Gastroesophageal sphincter (tissue), 4 donors: Measurements from ENCODE around the gene CBLL1. TPM values are rescaled to one million over a fixed set of nuclear protein-coding genes. Genes with fewer than 3 reads are reported as not detected.

ENCODE experiments used
- ATAC-seq: fragments of 150-250 bp; one replicate; pipeline ENCODE4 v1.9.1; 2016; ENCODE audit warnings: mild to moderate bottlenecking, moderate library complexity
- H3K27ac ChIP-seq, 4 donors: fragments of 200-600 bp; sonication (generic) in 3 of 4; 1 replicate in 3 of 4; 2 replicates in 1 of 4; pipeline ENCODE4 v1.5.1; 2016 to 2019
- H3K27me3 ChIP-seq: fragments of 200-600 bp; sonication (generic); one replicate; pipeline ENCODE4 v1.5.1; 2019
- H3K36me3 ChIP-seq, 2 donors: fragments of 200-600 bp; sonication (generic); one replicate each; pipeline ENCODE4 v1.5.1; 2019; ENCODE audit warnings: control low read depth in 1 of 2
- H3K4me1 ChIP-seq, 3 donors: fragments of 200-600 bp; sonication (generic); 1 replicate in 2 of 3; 2 replicates in 1 of 3; pipeline ENCODE4 v1.5.1; 2016 to 2019; ENCODE audit warnings: control low read depth in 2 of 3
- H3K4me3 ChIP-seq, 2 donors: fragments of 200-600 bp; sonication (generic); one replicate each; pipeline ENCODE4 v1.5.1; 2019; ENCODE audit warnings: mild to moderate bottlenecking in 1 of 2, moderate library complexity in 1 of 2
- H3K9me3 ChIP-seq, 3 donors: fragments of 200-600 bp; sonication (generic); one replicate each; pipeline ENCODE4 v1.5.1; 2017 to 2019; ENCODE audit warnings: control low read depth in 2 of 3
- EP300 ChIP-seq: sonication (generic); formaldehyde crosslinking; IDR thresholded peaks from one replicate; pipeline ENCODE4 v1.6.1; 2017; ENCODE audit warnings: antibody characterized with exemption, mild to moderate bottlenecking
- POLR2A ChIP-seq, 2 donors: fragments of 450-650 bp; IDR thresholded peaks; one replicate each; pipeline ENCODE4 v1.6.1; 2017; ENCODE audit warnings: antibody characterized with exemption in 2 of 2, mild to moderate bottlenecking in 2 of 2, moderate library complexity in 1 of 2
- POLR2AphosphoS5 ChIP-seq: sonication (generic); formaldehyde crosslinking; IDR thresholded peaks from one replicate; pipeline ENCODE4 v1.6.1; 2017; ENCODE audit warnings: antibody characterized with exemption
- WGBS, 2 donors: methylation state at CpG; one replicate each; pipeline ENCODE4 v1.1.5; 2018; ENCODE audit warnings: low coverage in 1 of 2; 5-methylcytosine and 5-hydroxymethylcytosine counted together
- total RNA-seq, 4 donors: library from RNA; depleted of rRNA; stranded (reverse); fragments of >200 nt; gene quantifications; one replicate each; pipeline ENCODE4 v1.1.0, GENCODE V29; 2016
- TF ChIP-seq, protein P1 (sequence below), 4 experiments: fragments of 200-600 bp in 2 of 4; fragments of 450-650 bp in 2 of 4; sonication (generic) in 1 of 4; IDR thresholded peaks; one replicate each; pipeline ENCODE4 v1.5.1; 2017 to 2019; ENCODE audit warnings: antibody characterized with exemption in 4 of 4, mild to moderate bottlenecking in 2 of 4, moderate library complexity in 2 of 4

Gene CBLL1
- total RNA-seq, 4 donors from 2014 or later: 42.8 to 65.8 (median 53.8) TPM

- Histone ChIP-seq H3K9me3 (no peaks in the 10 kb centered on the region), H3K27me3 (no peaks in the 10 kb centered on the region), H3K27ac (peak overlapping the region in 3 of 4 donors; percentile 2 to 10 (median 3)), H3K36me3 (peaks cover 4 to 97% of the 10 kb centered on the region in 2 donors), H3K4me1 (no peaks in the 10 kb centered on the region), H3K4me3 (no peak overlapping the region)
- TF ChIP-seq POLR2AphosphoS5 (no peak), POLR2A (IDR thresholded peaks at IDR 0.05) (no peak), EP300 (no peak)
- TF ChIP-seq, protein P1, sequence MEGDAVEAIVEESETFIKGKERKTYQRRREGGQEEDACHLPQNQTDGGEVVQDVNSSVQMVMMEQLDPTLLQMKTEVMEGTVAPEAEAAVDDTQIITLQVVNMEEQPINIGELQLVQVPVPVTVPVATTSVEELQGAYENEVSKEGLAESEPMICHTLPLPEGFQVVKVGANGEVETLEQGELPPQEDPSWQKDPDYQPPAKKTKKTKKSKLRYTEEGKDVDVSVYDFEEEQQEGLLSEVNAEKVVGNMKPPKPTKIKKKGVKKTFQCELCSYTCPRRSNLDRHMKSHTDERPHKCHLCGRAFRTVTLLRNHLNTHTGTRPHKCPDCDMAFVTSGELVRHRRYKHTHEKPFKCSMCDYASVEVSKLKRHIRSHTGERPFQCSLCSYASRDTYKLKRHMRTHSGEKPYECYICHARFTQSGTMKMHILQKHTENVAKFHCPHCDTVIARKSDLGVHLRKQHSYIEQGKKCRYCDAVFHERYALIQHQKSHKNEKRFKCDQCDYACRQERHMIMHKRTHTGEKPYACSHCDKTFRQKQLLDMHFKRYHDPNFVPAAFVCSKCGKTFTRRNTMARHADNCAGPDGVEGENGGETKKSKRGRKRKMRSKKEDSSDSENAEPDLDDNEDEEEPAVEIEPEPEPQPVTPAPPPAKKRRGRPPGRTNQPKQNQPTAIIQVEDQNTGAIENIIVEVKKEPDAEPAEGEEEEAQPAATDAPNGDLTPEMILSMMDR (IDR thresholded peaks at IDR 0.05): no peak
- 100% methylated on average over 1 to 2 of the region's 2 CpGs for WGBS, 2 donors
- no peak for ATAC-seq
These were observed 10.7 kb downstream of the CBLL1 start for GRCh38 chr7:107754642-107755041.

DNA sequence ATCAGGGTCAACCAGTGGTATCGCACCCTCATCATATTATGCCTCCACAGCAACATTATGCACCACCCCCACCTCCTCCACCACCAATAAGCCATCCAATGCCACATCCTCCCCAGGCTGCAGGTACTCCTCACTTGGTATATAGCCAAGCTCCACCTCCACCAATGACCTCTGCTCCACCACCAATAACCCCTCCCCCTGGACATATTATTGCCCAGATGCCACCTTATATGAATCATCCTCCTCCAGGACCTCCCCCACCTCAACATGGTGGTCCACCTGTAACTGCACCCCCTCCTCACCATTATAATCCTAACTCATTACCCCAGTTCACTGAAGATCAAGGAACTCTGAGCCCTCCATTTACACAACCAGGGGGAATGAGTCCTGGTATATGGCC lies 14.7 kb downstream of the CBLL1 start:
- peak; percentile 19 for ATAC-seq
- 100% methylated on average over 1 of the region's 1 CpG for WGBS, 2 donors
- H3K36me3 ChIP-seq: peaks cover 4 to 72% of the 10 kb centered on the region in 2 donors

GRCh38 chr7:107767391-107767790 lies 23.4 kb downstream of the CBLL1 start:
- Histone ChIP-seq H3K27ac (no peak overlapping the region), H3K4me1 (no peaks in the 10 kb centered on the region), H3K36me3 (no peaks in the 10 kb centered on the region), H3K9me3 (no peaks in the 10 kb centered on the region), H3K27me3 (no peaks in the 10 kb centered on the region), H3K4me3 (no peak overlapping the region)
- no peak for TF ChIP-seq POLR2A (IDR thresholded peaks at IDR 0.05)
- no peak for TF ChIP-seq EP300
- TF ChIP-seq, protein P1 (IDR thresholded peaks at IDR 0.05): no peak
- no peak for TF ChIP-seq POLR2AphosphoS5
- no peak for ATAC-seq
- WGBS, 2 donors: 100% methylated on average over 2 of the region's 2 CpGs; no CpG with 5 or more reads in 1 of the 2 donors

More for the DNA sequence above, 14.7 kb downstream of the CBLL1 start:
- no peaks in the 10 kb centered on the region for H3K4me1 ChIP-seq
- H3K27me3 ChIP-seq: no peaks in the 10 kb centered on the region
- H3K9me3 ChIP-seq: no peaks in the 10 kb centered on the region
- TF ChIP-seq, protein P1 (IDR thresholded peaks at IDR 0.05): no peak
- no peak for TF ChIP-seq EP300
- TF ChIP-seq POLR2A (IDR thresholded peaks at IDR 0.05): no peak
- no peak for TF ChIP-seq POLR2AphosphoS5
- H3K27ac ChIP-seq: no peak overlapping the region
- no peak overlapping the region for H3K4me3 ChIP-seq

- no peak overlapping the region for H3K4me3 ChIP-seq
- H3K4me1 ChIP-seq: no peaks in the 10 kb centered on the region
- ATAC-seq: no peak
- no peaks in the 10 kb centered on the region for H3K36me3 ChIP-seq
- no peaks in the 10 kb centered on the region for H3K27me3 ChIP-seq
- TF ChIP-seq, protein P1 (IDR thresholded peaks at IDR 0.05): no peak
- TF ChIP-seq EP300: no peak
- no peak for TF ChIP-seq POLR2A (IDR thresholded peaks at IDR 0.05)
- TF ChIP-seq POLR2AphosphoS5: no peak
- no peaks in the 10 kb centered on the region for H3K9me3 ChIP-seq
- WGBS, 2 donors: 79 to 83% methylated on average over 1 of the region's 1 CpG
- H3K27ac ChIP-seq: no peak overlapping the region
These were observed 24.3 kb downstream of the CBLL1 start for GRCh38 chr7:107768263-107768662.

- no peaks in the 10 kb centered on the region for H3K4me1 ChIP-seq
- H3K9me3 ChIP-seq: no peaks in the 10 kb centered on the region
- no peaks in the 10 kb centered on the region for H3K27me3 ChIP-seq
- H3K4me3 ChIP-seq: no peak overlapping the region
- WGBS, 2 donors: 45 to 58% methylated on average over 2 of the region's 2 CpGs
- TF ChIP-seq POLR2AphosphoS5 (no peak), POLR2A (IDR thresholded peaks at IDR 0.05) (no peak), EP300 (no peak)
- TF ChIP-seq, protein P1 (IDR thresholded peaks at IDR 0.05): no peak
- H3K36me3 ChIP-seq: no peaks in the 10 kb centered on the region
- ATAC-seq: no peak
- no peak overlapping the region for H3K27ac ChIP-seq
These were observed 29.1 kb downstream of the CBLL1 start for GRCh38 chr7:107773027-107773426.
